Measurements from ENCODE around the gene ABCA1.
"Not testable (repeated sequence)": the region's sequence is repeated elsewhere in the genome, so short reads cannot be mapped to it uniquely, and the experiment has no call there.

Gene ABCA1

GRCh38 chr9:104927912-104928740, at the start of gene ABCA1:
Gene ABCA1, minus strand, starts transcription at chr9:104928155. Its CDS starts 24,476 bp downstream, at chr9:104903679.
- DNase-seq (ENCODE audit: low read depth) = peak; percentile 72

GRCh38 chr9:104977580-104977979, 49.6 kb upstream of the ABCA1 start:
- no peak for DNase-seq (ENCODE audit: low read depth)

GRCh38 chr9:104977168-104977567, 49.2 kb upstream of the ABCA1 start:
- no peak for DNase-seq (ENCODE audit: low read depth)

- DNase-seq (ENCODE audit: low read depth) = not testable (repeated sequence)
Observed at GRCh38 chr9:104975966-104976595, 48.1 kb upstream of the ABCA1 start.

GRCh38 chr9:104974053-104974962, 46.4 kb upstream of the ABCA1 start:
- DNase-seq (ENCODE audit: low read depth) = no peak

GRCh38 chr9:104972242-104972866, 44.4 kb upstream of the ABCA1 start:
- no peak for DNase-seq (ENCODE audit: low read depth)

GRCh38 chr9:104971511-104971910, 43.6 kb upstream of the ABCA1 start:
- no peak for DNase-seq (ENCODE audit: low read depth)

- DNase-seq (ENCODE audit: low read depth) = no peak
Observed at GRCh38 chr9:104970271-104970987, 42.5 kb upstream of the ABCA1 start.

GRCh38 chr9:104969116-104969515, 41.2 kb upstream of the ABCA1 start:
- no peak for DNase-seq (ENCODE audit: low read depth)

- DNase-seq (ENCODE audit: low read depth) = peak; percentile 89
Observed at GRCh38 chr9:104968025-104968982, 40.3 kb upstream of the ABCA1 start.

- no peak for DNase-seq (ENCODE audit: low read depth)
Observed at GRCh38 chr9:104963076-104963475, 35.1 kb upstream of the ABCA1 start.

GRCh38 chr9:104961701-104962359, 33.9 kb upstream of the ABCA1 start:
- DNase-seq (ENCODE audit: low read depth) = no peak

- DNase-seq (ENCODE audit: low read depth) = peak; percentile 68
Observed at GRCh38 chr9:104961238-104961637, 33.3 kb upstream of the ABCA1 start.

GRCh38 chr9:104960662-104961061, 32.7 kb upstream of the ABCA1 start:
- no peak for DNase-seq (ENCODE audit: low read depth)

GRCh38 chr9:104958751-104959150, 30.8 kb upstream of the ABCA1 start:
- no peak for DNase-seq (ENCODE audit: low read depth)

GRCh38 chr9:104958006-104958405, 30.1 kb upstream of the ABCA1 start:
- DNase-seq (ENCODE audit: low read depth) = not testable (repeated sequence)

- DNase-seq (ENCODE audit: low read depth) = no peak
Observed at GRCh38 chr9:104951487-104951886, 23.5 kb upstream of the ABCA1 start.

- DNase-seq (ENCODE audit: low read depth) = no peak
Observed at GRCh38 chr9:104950838-104951237, 22.9 kb upstream of the ABCA1 start.

GRCh38 chr9:104948277-104948676, 20.3 kb upstream of the ABCA1 start:
- DNase-seq (ENCODE audit: low read depth) = no peak

GRCh38 chr9:104944871-104945270, 16.9 kb upstream of the ABCA1 start:
- no peak for DNase-seq (ENCODE audit: low read depth)

Measured in fibroblast of the conjunctiva (primary cell).